ENCODE results near the gene SDCBP2. TPM values are rescaled to one million over a fixed set of nuclear protein-coding genes. Genes with fewer than 3 reads are reported as not detected.

SDCBP2 gene
- total and polyA plus RNA-seq, 2 of the 4 experiments (the other 2 are of a cell fraction): 0.54 to 1.3 TPM

DNA sequence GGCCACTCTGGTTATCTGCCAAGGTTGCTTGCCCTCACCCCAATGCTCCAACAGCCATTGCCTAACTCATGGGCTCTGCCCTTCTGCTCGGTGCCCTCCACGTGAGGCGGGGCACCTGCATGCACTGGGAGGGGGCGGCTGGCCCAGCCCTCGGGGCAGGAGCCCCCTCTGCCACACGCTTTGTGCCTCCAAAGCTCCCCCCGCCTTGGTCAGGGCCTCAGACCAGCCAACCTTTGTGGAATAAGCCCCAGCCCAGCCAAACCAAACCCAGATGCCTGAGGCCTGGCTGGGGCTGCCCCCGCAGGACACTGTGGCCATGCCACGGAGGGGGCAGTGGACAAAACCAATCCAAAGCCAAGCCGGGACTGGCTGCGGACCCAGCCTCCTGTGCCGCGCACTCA, 21.4 kb downstream of the SDCBP2 start:
- Histone ChIP-seq H4K91ac (ENCODE audit: insufficient read depth, low read depth, low read length) (no peak overlapping the region), H3K9ac (ENCODE audit: low read depth, low read length) (no peak overlapping the region), H3K4me1 (ENCODE audit: control insufficient read depth, insufficient read depth, low read length) (no peaks in the 10 kb centered on the region), H3K79me1 (ENCODE audit: low read depth in 1 of 2, low read length in 2 of 2) (no peaks in the 10 kb centered on the region), H4K8ac (ENCODE audit: low read depth in 2 of 2, low read length in 2 of 2) (no peak overlapping the region), H2BK15ac (ENCODE audit: low read depth, low read length) (no peak overlapping the region), H2AK5ac (ENCODE audit: low read depth, low read length) (no peak overlapping the region), H3K23ac (ENCODE audit: low read depth, low read length) (no peak overlapping the region), H4K20me1 (ENCODE audit: insufficient read depth, low read length) (no peaks in the 10 kb centered on the region), H2BK120ac (ENCODE audit: low read depth, low read length) (no peak overlapping the region), H3K36me3 (ENCODE audit: control insufficient read depth, insufficient read depth, low read length) (peaks cover 13% of the 10 kb centered on the region), H4K5ac (ENCODE audit: low read depth, low read length) (no peak overlapping the region), H3K18ac (ENCODE audit: low read depth, low read length) (no peak overlapping the region), H3K9me3 (ENCODE audit: control insufficient read depth, insufficient read depth, low read length) (no peaks in the 10 kb centered on the region), H3K4me2 (ENCODE audit: low read depth, low read length) (no peak overlapping the region), H3K56ac (ENCODE audit: extremely low read depth, insufficient read depth, low read length) (no peak overlapping the region), H2BK20ac (ENCODE audit: low read depth, low read length) (no peak overlapping the region), H2BK5ac (ENCODE audit: low read depth, low read length, poor library complexity, severe bottlenecking) (no peak overlapping the region), H3K4ac (ENCODE audit: low read depth, low read length) (no peak overlapping the region), H3K4me3 (ENCODE audit: insufficient read depth, low read depth, low read length) (no peak overlapping the region), H2AFZ (replicated peaks; ENCODE audit: low read length, poor library complexity) (no peak overlapping the region), H3K27me3 (ENCODE audit: control insufficient read depth, insufficient read depth, low read length) (no peaks in the 10 kb centered on the region), H3K27ac (ENCODE audit: insufficient read depth, low read length) (no peak overlapping the region), H3K14ac (replicated peaks; ENCODE audit: low read depth, low read length) (no peak overlapping the region), H3K9me1 (ENCODE audit: insufficient read depth, low read length) (peaks cover 3% of the 10 kb centered on the region; the same call in 1 of the 2 replicates), H2AK9ac (replicated peaks; ENCODE audit: low read depth, low read length, poor library complexity) (no peak overlapping the region)
- intact Hi-C loops (cut with micrococcal nuclease) (no loop called here), dilution Hi-C loops (cut with HindIII; ENCODE audit: low sequenced_read_pairs, unreplicated experiment) (no loop called here), in situ Hi-C loops (cut with MboI; ENCODE audit: low sequenced_read_pairs) (no loop called here)
- no peak for DNase-seq
- ChIA-PET POLR2A (ENCODE audit: unreplicated experiment) (no interaction called here), CTCF (no interaction called here)
- no TSS peak for BruUV-seq (replicated peaks)
- TF ChIP-seq CHD1 (IDR thresholded peaks at IDR 0.05; ENCODE audit: low read depth, low read length) (no peak), MAZ (IDR thresholded peaks at IDR 0.05; ENCODE audit: borderline replicate concordance, low read depth, low read length) (no peak), RCOR1 (IDR thresholded peaks at IDR 0.05; ENCODE audit: insufficient replicate concordance, low read length) (no peak), SMC3 (IDR thresholded peaks at IDR 0.05; ENCODE audit: low read depth, low read length) (no peak), BHLHE40 (IDR thresholded peaks at IDR 0.05; ENCODE audit: low read depth, low read length) (no peak), NFE2L2 (IDR thresholded peaks at IDR 0.05; ENCODE audit: low read depth, low read length) (no peak), MXI1 (IDR thresholded peaks at IDR 0.05; ENCODE audit: borderline replicate concordance, low read depth, low read length) (no peak), POLR2A (IDR thresholded peaks at IDR 0.05; ENCODE audit: low read depth, low read length) (no peak), RAD21 (IDR thresholded peaks at IDR 0.05; ENCODE audit: low read length) (no peak), RFX5 (IDR thresholded peaks at IDR 0.05; ENCODE audit: low read depth, low read length) (no peak), FOS (IDR thresholded peaks at IDR 0.05; ENCODE audit: low read depth, low read length) (no peak), CEBPB (IDR thresholded peaks at IDR 0.05; ENCODE audit: low read depth, low read length) (no peak), MAFK (IDR thresholded peaks at IDR 0.05; ENCODE audit: low read depth, low read length) (no peak)
- TF ChIP-seq, protein P1, sequence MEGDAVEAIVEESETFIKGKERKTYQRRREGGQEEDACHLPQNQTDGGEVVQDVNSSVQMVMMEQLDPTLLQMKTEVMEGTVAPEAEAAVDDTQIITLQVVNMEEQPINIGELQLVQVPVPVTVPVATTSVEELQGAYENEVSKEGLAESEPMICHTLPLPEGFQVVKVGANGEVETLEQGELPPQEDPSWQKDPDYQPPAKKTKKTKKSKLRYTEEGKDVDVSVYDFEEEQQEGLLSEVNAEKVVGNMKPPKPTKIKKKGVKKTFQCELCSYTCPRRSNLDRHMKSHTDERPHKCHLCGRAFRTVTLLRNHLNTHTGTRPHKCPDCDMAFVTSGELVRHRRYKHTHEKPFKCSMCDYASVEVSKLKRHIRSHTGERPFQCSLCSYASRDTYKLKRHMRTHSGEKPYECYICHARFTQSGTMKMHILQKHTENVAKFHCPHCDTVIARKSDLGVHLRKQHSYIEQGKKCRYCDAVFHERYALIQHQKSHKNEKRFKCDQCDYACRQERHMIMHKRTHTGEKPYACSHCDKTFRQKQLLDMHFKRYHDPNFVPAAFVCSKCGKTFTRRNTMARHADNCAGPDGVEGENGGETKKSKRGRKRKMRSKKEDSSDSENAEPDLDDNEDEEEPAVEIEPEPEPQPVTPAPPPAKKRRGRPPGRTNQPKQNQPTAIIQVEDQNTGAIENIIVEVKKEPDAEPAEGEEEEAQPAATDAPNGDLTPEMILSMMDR (conservative IDR thresholded peaks at IDR 0.05; ENCODE audit: low read depth, low read length): no peak
- TF ChIP-seq, protein P2, sequence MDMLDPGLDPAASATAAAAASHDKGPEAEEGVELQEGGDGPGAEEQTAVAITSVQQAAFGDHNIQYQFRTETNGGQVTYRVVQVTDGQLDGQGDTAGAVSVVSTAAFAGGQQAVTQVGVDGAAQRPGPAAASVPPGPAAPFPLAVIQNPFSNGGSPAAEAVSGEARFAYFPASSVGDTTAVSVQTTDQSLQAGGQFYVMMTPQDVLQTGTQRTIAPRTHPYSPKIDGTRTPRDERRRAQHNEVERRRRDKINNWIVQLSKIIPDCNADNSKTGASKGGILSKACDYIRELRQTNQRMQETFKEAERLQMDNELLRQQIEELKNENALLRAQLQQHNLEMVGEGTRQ (IDR thresholded peaks at IDR 0.05; ENCODE audit: low read depth, low read length): no peak
- TF ChIP-seq, protein P3, sequence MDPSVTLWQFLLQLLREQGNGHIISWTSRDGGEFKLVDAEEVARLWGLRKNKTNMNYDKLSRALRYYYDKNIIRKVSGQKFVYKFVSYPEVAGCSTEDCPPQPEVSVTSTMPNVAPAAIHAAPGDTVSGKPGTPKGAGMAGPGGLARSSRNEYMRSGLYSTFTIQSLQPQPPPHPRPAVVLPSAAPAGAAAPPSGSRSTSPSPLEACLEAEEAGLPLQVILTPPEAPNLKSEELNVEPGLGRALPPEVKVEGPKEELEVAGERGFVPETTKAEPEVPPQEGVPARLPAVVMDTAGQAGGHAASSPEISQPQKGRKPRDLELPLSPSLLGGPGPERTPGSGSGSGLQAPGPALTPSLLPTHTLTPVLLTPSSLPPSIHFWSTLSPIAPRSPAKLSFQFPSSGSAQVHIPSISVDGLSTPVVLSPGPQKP (IDR thresholded peaks at IDR 0.05; ENCODE audit: borderline replicate concordance, low read depth, low read length): no peak
- ATAC-seq (ENCODE audit: low read depth): no peak
- 93% methylated on average over 3 of the region's 13 CpGs; no CpG with 5 or more reads in 1 of the 2 experiments for WGBS, 2 experiments (ENCODE audit: extremely low coverage in 2 of 2, insufficient read length in 1 of 2)

All from IMR-90 (cell line).